NCI-H748 treated with DMSO at 0.1 percent for 48 hours (cell line): ENCODE measurements around the gene PCDHGB4.
"Not testable (repeated sequence)": the region's sequence is repeated elsewhere in the genome, so short reads cannot be mapped to it uniquely, and the experiment has no call there.

Experiments
- DNase-seq: peaks from one replicate; lab custom pipeline; 2025; lab: John Stamatoyannopoulos, UW

Gene PCDHGB4

GRCh38 chr5:141366016-141366896 lies 21.2 kb upstream of the PCDHGB4 start:
- no peak for DNase-seq

- DNase-seq = no peak
Observed at GRCh38 chr5:141369994-141370848, 17.3 kb upstream of the PCDHGB4 start, which contains the start of gene PCDHGB3. PCDHGB3 (plus strand) TSS chr5:141370242; CDS start chr5:141370395, 153 bp downstream.

DNA sequence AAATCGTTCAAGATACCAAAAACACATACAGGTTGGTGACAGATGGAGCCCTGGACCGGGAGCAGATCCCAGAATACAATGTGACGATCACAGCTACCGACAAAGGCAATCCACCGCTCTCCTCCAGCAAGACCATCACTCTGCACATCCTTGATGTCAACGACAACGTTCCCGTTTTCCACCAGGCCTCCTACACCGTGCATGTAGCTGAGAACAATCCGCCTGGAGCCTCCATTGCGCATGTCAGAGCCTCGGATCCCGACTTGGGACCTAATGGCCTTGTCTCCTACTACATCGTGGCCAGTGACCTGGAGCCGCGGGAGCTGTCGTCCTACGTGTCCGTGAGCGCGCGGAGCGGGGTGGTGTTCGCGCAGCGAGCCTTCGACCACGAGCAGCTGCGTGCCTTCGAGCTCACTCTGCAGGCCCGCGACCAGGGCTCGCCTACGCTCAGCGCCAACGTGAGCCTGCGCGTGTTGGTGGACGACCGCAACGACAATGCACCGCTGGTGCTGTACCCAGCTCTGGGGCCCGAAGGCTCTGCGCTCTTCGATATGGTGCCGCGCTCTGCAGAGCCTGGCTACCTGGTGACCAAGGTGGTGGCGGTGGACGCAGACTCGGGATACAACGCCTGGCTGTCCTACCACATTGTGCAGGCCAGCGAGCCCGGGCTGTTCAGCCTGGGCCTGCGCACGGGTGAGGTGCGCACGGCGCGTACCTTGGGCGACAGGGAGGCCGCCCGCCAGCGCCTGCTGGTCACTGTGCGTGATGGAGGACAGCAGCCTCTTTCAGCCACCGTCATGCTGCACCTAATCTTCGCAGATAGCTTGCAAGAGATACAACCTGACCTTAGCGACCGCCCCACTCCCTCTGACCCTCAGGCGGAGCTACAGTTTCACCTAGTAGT lies 15.7 kb upstream of the PCDHGB4 start:
- no peak for DNase-seq

DNA sequence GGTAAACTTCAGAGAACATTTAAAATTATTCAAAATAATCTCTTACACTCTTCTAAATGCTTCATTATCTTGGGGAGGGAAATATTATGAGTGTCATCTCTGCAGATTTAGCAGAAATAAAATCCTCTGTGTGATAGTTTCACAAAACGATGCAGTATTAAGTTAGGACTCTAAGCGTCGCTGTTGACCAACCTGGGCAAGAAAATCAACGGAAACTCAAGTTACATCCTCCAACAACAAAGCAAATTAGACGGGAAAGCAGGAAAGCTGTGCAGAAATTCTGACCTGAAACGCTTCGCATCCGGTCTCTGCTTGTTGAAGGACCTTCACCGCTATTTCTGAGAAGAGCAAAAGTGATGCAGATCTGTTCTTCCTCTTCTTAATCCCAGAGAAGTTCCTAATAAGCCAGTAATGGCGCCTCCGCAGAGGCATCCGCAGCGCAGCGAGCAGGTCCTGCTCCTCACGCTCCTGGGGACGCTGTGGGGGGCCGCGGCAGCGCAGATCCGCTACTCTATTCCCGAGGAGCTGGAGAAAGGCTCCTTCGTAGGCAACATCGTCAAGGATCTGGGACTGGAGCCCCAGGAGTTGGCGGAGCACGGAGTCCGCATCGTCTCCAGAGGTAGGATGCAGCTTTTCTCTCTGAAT lies 13.7 kb upstream of the PCDHGB4 start, which contains the start of gene PCDHGA6:
PCDHGA6 (plus strand) TSS at position 219 of the 645 bp plus-strand sequence; CDS start at position 412, 193 bp downstream.
- no peak for DNase-seq

DNA sequence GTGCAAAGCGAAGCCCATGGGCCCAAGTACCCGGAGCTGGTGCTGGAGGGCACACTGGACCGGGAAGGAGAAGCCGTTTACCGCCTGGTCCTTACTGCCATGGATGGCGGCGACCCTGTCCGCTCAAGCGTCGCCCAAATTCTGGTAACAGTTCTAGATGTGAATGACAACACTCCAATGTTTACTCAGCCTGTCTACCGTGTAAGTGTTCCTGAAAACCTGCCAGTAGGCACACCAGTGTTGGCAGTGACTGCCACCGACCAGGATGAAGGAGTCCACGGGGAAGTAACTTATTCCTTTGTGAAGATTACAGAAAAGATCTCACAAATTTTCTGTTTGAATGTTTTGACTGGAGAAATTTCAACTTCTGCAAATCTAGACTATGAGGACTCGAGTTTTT lies 12.9 kb upstream of the PCDHGB4 start:
- DNase-seq = no peak

DNA sequence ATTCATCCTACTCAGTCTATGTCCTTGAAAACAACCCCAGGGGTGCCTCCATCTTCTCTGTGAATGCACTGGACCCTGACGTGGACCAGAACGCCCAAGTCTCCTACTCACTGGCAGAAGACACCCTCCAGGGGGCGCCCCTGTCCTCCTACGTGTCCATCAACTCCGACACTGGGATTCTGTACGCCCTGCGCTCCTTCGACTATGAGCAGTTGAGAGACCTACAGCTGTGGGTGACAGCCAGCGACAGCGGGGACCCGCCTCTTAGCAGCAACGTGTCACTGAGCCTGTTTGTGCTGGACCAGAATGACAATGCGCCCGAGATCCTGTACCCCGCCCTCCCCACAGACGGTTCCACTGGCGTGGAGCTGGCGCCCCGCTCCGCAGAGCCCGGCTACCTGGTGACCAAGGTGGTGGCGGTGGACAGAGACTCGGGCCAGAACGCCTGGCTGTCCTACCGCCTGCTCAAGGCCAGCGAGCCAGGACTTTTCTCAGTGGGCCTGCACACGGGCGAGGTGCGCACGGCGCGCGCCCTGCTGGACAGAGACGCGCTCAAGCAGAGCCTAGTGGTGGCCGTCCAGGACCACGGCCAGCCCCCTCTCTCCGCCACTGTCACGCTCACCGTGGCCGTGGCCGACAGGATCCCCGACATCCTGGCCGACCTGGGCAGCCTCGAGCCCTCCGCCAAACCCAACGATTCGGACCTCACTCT lies 11.9 kb upstream of the PCDHGB4 start:
- DNase-seq = not testable (repeated sequence)

DNA sequence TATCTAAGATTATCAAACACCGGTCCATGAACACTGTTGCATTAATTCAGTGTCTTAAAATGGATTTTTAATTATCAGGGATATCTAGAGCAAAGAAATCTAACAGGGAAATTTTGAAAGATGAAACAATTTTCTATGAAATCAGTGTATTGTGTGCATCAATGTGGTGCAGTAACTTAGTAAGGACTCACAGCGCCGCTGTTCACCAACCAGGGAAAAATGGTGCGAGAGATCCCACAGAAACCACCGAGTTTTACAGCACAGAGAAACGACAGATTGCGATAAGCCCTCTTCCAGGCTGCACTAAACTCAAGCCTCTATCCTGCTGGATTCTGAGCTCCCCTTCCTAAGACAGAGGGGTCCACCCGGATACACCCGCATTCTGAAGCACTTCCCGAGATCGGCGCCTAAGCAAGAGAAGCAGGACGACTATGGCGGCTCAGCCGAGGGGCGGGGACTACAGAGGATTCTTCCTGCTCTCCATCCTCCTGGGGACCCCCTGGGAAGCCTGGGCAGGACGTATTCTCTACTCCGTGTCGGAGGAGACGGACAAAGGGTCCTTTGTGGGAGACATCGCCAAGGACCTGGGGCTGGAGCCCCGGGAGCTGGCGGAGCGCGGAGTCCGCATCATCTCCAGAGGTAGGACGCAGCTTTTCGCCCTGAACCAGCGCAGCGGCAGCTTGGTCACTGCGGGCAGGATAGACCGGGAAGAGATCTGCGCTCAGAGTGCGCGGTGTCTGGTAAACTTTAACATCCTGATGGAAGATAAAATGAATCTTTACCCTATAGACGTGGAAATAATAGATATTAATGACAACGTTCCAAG lies 4.8 kb upstream of the PCDHGB4 start, which contains the start of gene PCDHGA7:
PCDHGA7 (plus strand) TSS at position 274 of the 826 bp plus-strand sequence; CDS start at position 432, 158 bp downstream.
- no peak for DNase-seq

DNA sequence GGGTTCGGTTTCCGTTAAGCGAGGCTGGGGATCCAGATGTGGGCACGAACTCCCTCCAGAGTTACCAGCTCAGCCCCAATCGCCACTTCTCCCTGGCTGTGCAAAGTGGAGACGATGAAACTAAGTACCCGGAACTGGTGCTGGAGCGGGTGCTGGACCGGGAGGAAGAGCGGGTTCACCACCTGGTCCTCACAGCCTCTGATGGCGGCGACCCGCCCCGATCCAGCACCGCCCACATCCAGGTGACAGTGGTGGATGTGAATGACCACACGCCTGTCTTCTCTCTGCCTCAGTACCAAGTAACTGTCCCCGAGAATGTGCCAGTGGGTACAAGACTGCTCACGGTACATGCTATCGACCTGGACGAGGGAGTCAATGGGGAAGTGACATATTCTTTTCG lies 4.2 kb upstream of the PCDHGB4 start:
- no peak for DNase-seq

DNA sequence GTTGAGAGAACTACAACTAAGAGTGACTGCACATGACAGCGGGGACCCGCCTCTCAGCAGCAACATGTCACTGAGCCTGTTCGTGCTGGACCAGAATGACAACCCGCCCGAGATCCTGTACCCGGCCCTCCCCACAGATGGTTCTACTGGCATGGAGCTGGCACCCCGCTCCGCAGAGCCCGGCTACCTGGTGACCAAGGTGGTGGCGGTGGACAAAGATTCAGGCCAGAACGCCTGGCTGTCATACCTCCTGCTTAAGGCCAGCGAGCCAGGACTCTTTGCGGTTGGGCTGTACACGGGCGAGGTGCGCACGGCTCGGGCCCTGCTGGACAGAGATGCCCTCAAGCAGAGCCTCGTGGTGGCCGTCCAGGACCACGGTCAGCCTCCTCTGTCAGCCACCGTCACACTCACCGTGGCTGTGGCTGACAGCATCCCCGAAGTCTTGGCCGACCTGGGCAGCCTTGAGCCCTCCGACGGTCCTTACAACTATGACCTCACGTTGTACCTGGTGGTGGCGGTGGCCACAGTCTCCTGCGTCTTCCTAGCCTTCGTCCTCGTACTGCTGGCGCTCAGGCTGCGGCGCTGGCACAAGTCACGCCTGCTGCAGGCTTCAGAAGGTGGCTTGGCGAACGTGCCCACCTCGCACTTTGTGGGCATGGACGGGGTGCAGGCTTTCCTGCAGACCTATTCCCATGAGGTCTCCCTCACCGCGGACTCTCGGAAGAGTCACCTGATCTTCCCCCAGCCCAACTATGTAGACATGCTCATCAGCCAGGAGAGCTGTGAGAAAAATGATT lies 2.8 kb upstream of the PCDHGB4 start:
- no peak for DNase-seq

DNA sequence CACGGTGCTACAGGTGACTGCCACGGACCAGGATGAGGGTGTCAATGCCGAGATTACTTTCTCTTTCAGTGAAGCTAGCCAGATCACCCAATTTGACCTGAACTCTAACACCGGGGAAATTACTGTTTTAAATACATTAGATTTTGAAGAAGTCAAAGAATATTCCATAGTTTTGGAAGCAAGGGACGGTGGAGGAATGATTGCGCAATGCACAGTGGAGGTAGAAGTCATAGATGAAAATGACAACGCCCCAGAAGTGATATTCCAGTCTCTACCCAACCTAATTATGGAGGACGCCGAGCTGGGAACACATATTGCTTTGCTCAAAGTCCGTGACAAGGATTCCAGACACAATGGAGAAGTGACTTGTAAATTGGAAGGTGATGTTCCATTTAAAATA lies 1.2 kb downstream of the PCDHGB4 start:
- no peak for DNase-seq

- DNase-seq = no peak
Observed at GRCh38 chr5:141389153-141390042, 1.9 kb downstream of the PCDHGB4 start.

- DNase-seq = no peak
Observed at GRCh38 chr5:141392429-141393198, 5.1 kb downstream of the PCDHGB4 start, which contains the start of gene PCDHGA8. PCDHGA8 (plus strand) TSS chr5:141392633; CDS start chr5:141392814, 181 bp downstream.

GRCh38 chr5:141393267-141393666 lies 5.8 kb downstream of the PCDHGB4 start:
- DNase-seq = no peak

GRCh38 chr5:141394401-141395187 lies 7.1 kb downstream of the PCDHGB4 start:
- DNase-seq = not testable (repeated sequence)

- DNase-seq = peak; percentile 50
Observed at GRCh38 chr5:141397756-141398551, 10.5 kb downstream of the PCDHGB4 start, which contains the start of gene PCDHGB5. PCDHGB5 (plus strand) TSS chr5:141397947; CDS start chr5:141398128, 181 bp downstream.
